HG03159 (cell line): ENCODE data around the gene PARK7.

Experiments used
- ATAC-seq: cut with Tn5 transposase; IDR thresholded peaks from one replicate; pipeline ENCODE4 v1.9.1; 2021; ENCODE audit warnings: mild to moderate bottlenecking, moderate library complexity; ENCODE audit not compliant: unreplicated experiment

Gene PARK7

GRCh38 chr1:8021676-8022266 lies 60.3 kb downstream of the PARK7 start:
- no peak for ATAC-seq

- no peak for ATAC-seq
Measured at GRCh38 chr1:8022395-8023286, 61.1 kb downstream of the PARK7 start.

- no peak for ATAC-seq
Measured at GRCh38 chr1:8023287-8023994, 61.9 kb downstream of the PARK7 start.

DNA sequence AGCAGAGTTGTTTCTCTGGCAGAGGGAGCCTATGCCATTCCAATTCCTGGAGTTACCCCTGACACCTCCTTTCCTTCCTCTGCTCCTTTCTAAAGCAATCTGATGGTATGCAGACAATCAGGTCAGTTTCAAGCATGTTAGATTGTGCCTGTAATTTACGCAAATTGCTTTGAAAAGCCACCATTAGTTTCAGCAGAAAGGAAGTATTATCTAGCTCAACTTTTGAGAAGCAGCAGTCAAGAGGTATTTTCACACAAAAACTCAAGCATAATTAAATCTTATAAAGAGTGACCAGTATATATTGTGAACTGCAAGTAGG lies 62.4 kb downstream of the PARK7 start:
- no peak for ATAC-seq

- ATAC-seq, result no peak
Measured at GRCh38 chr1:8024329-8024728, 62.8 kb downstream of the PARK7 start.

GRCh38 chr1:8025061-8025670 lies 63.7 kb downstream of the PARK7 start:
- no peak for ATAC-seq

DNA sequence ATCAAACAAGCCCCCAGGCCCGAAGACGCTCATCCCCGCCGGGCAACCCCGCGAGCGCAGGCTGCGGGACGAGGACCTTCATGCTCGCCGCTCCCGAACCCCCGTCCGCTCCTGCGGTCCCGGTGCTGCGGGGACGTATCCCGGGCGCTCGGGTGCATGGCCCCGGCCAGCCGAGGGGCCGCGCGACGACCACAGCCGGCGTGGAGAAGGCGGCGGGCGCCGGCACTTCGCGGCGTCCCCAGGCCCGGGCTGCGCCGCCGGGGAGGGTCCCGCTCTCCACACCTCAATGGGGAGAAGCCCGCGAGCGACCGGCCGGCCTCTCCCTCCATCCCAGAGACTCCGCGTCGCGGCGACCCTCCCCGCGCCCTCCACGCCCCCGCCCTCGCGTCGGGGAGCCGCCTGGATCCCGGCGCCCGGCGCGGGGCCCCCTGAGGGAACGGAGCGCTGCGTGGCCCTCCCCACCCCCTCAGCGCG lies 64.2 kb downstream of the PARK7 start:
- ATAC-seq, result peak; percentile 32

GRCh38 chr1:8026153-8026975 lies 64.9 kb downstream of the PARK7 start, which contains the start of gene ERRFI1:
Gene ERRFI1, minus strand, starts transcription at chr1:8026309. Its CDS starts 10,690 bp downstream, at chr1:8015619.
- peak; percentile 79 for ATAC-seq

DNA sequence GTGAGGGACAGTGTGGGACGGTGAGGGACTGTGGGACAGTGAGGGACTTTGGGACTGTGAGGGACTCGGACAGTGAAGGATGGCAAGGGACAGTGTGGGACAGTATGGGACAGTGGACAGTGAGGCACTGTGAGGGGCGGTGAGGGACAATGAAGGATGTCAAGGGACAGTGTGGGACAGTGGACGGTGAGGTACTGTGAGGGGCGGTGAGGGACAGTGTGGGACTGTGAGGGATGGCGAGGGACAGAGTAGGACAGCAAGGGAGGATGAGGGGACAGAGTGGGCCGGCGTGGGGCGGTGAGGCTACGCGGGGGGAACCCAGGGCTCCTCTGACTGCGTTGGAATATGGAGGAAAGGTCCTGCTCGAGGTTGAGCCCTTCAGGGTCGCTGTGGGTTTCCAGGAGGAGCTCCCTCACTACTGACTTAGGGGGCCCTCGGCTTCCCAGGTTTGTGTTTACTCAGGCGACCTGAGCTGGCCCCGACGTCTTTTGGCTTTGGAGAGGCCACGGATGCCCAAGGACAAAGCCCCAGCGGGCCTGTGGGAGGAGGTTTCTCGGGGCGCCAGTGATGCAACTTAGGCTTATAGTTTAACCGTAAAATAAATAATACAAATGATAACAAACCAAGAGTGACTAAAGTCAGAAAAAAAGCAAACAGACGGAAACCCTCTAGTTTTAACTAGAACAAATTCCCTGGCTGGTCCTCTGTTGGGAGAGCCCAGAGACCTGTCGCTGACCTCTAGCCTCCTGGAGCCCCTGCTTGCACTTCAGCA lies 65.7 kb downstream of the PARK7 start:
- no peak for ATAC-seq

DNA sequence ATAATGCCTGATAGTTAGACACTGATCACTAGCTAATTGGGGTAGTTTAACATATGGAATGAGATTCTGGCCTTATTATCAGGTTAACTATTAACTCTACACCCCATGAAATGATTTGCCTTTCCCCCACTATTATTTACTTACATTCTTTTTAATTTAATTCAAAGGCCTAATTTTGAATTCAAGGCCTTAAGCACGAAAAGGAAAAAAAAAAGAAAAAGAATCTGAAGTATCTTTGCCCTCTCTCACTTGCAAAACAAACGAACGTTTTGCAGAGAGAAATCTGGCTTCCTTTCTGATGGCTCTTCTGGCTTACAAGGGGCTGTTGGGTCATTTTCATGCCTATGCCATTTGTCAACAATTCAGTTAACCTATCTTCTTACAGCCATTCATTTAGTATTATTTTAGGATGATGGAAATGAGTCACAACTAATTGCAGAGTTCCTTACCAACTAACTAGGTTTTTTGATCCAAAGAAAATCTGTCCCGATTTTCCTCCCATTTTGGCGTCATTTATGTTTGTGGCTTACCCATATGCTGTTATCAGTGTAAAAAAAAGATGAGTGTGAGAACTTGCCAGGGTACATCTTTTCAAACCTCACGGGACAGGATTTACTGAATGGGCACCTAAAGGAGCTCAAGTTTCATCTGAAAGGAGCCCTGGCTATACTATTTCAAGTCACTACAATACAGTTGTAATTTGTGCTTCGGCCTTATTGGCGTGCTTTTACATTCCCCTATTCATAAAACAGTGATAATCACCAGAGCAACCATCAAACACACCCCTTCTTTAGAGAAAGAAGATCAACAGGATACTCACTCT lies 66.4 kb downstream of the PARK7 start:
- ATAC-seq, result no peak

- ATAC-seq, result no peak
Measured at GRCh38 chr1:8028571-8028910, 67.0 kb downstream of the PARK7 start.

DNA sequence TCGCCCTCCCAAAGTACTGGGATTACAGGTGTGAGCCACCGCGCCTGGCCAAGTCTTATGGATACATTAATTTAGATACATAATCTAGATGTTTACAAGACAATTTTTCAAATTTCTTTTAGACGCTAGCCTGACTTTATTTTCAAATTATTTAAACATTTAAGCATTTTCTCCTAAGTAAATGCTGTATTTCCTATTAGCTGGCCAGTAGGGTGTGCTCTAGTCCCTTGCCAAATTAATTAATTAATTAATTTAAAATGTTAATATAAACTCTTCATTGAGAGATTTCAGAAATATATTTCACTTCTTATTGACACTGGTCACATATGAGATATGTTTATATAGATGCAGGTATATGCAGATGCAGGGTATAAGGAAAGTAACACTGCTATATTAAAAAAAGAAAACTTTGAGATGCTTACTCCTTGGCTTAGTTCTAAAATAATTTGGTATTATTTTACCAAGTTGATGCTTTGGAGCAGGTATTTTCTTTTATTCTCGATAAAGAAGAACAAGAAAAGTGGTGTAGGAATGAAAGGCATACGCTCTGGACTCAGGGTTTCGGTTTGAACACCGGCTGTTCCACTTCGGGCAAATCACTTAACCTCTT lies 69.8 kb downstream of the PARK7 start:
- no peak for ATAC-seq

GRCh38 chr1:8032366-8032910 lies 70.9 kb downstream of the PARK7 start:
- ATAC-seq, result no peak

DNA sequence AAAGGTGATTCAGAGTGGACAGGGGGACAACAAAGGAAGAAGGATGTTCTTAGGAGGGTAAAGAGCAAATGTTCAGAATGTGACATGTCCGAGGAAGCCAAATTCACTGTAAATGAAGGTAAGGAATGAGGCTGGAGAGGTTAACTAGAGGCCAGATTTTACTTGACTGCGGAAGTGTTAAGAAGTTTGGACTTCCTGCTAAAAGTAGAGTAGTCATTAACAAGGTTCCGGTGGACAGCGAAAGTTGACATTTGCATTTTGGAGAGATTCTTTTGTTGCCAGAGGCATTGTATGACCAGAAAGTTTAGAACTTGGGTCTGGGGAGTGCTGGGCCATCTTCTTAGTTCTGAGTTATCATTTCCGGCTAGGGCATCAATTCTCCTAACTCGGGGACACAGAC lies 71.8 kb downstream of the PARK7 start:
- no peak for ATAC-seq
